Amniotic epithelial cell (primary cell): ENCODE measurements around the gene SPEG.

Experiments used
- DNase-seq: peaks from one replicate; pipeline ENCODE4 v3.0.0-alpha.2; 2010; ENCODE audit warnings: low read depth

Gene SPEG

DNA sequence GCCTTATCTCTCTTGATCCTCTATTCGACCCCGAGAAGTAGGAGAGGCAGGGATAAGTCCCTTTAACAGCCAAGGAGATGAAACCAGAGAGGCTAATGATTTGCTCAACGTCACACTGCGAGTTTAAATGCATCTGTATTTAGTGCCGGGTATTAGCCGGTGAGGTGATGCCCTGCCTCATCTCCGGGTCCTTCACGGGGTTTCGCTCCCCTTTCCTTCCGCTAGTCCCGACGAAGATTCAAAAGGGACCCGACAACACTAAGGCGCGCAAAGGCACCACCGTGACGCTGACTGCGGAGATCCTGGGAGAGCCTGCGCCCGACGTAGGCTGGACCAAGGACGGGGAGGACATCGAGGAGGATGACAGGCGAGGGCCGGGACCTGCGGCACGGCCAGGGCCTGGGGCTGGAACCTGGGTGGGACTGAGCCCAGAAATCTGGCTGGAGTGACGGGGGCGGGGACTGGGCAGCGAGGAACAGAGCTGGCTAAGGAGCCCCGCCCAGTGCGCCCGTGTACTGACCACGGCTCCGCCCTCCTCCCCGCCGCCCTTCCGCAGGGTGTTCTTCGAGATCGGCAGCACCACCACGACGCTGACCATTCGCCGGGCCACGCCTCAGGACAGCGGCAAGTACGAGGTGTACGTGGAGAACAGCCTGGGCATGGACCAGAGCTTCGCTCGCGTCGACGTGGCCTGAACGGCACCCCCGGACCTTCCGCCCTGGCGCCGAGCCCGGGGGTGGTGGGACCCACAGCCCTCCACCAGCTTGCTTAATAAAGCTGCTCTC is 63.0 kb downstream of the SPEG start:
- DNase-seq = peak; percentile 82

DNA sequence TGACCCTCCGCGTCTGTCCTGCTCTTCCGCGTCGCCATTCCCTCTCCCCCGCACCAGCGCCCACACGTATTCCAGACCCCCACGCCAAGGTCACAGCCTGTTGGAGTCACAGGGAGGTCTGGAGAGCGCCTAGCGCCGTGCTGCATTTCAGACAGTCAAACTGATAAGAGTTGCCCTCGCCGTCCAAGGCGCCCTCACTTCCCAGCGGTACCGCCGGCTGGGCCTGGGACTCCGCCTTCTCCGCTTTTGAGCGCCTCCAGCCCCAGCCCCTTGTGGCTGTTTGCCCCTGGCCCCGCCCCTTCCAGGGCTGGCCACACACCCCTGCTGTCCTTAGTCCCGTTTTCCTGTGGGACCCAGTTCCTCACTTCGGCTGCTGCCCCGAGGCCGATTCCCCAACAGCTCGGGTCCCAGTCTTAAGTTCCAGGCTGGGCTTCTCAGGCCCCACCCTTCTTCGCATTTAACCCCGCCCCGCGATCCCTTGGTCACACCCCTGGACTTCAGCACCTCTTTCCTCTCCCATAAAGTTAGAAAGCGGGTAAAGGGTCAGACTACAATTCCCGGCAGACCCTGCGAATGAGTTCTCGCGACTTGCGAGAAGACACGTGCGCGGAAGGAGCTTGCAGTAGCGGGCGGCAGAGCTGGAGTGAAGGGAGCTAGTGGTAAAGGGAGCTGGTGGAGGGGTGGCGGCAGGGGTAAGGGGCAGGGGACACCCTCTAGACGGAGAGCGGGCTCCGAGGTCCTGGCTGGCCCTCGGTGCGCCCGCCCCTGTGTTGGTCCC is 63.8 kb downstream of the SPEG start, which contains the start of gene GMPPA:
Gene GMPPA, plus strand, starts transcription at position 612 of the 778 bp plus-strand sequence. CDS start 1,085 bp downstream, outside the sequence.
- DNase-seq = peak; percentile 99

DNA sequence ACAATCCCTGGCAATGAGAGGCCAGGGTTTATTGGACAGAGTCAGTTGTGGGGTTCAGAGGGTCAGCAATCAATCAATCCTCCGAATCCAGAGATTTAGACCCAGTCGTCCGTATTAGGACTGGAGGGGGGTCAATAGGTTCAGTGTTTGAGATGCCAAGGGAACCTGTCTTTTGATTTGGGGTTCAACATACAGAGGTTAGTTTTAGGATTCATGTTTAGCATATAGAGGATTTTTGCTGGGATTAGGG is 64.3 kb downstream of the SPEG start:
- DNase-seq = no peak

GRCh38 chr2:219499555-219499954 is 64.9 kb downstream of the SPEG start:
- no peak for DNase-seq

GRCh38 chr2:219500135-219500534 is 65.5 kb downstream of the SPEG start:
- peak; percentile 57 for DNase-seq

- no peak for DNase-seq
These were observed 67.2 kb downstream of the SPEG start for GRCh38 chr2:219501849-219502248.

GRCh38 chr2:219502618-219503017 is 68.0 kb downstream of the SPEG start:
- no peak for DNase-seq

GRCh38 chr2:219505585-219505984 is 70.9 kb downstream of the SPEG start:
- DNase-seq = no peak

- no peak for DNase-seq
These were observed 71.6 kb downstream of the SPEG start for GRCh38 chr2:219506153-219506801.

DNA sequence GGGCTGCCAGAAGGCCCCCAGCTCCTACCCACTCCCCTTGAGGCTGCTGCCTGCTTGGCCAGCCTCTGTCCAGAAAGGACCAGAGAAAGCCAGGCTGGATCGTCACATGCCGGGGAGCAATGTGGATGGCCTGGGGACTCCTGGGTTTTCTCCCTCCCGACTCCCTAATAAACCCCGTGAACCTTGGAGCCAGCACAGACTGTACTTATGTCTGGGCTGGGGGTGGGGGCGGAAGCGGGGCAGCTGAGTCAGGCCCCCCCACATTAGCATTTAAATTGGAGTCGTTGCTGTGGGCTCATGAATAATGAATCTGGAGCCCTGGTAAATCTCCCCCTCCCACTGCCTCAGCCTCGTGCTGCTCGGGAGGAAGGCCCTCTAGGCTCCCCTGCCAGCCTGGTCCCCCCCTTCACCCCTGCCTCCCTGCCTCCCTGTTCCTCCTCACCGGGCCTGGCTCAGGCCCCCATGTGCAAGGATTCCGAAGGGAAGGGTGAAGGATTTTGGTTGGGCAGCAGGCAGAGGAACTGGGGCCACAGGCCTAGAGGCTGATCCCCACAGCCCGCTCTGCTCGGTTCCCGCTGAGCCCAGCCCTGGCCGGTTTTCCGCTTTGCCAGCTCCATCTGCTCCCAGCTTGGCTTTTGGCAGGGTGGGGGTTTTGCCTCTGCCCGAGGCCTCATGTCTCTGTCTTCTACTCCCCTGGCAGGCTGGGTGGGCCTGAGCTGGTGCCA is 72.3 kb downstream of the SPEG start:
- no peak for DNase-seq

- DNase-seq = no peak
These were observed 73.2 kb downstream of the SPEG start for GRCh38 chr2:219507581-219508443.

- DNase-seq = no peak
These were observed 73.7 kb downstream of the SPEG start for GRCh38 chr2:219508444-219508734.

GRCh38 chr2:219508971-219509779 is 74.5 kb downstream of the SPEG start:
- DNase-seq = no peak

GRCh38 chr2:219509780-219510511 is 75.3 kb downstream of the SPEG start:
- peak; percentile 66 for DNase-seq

DNA sequence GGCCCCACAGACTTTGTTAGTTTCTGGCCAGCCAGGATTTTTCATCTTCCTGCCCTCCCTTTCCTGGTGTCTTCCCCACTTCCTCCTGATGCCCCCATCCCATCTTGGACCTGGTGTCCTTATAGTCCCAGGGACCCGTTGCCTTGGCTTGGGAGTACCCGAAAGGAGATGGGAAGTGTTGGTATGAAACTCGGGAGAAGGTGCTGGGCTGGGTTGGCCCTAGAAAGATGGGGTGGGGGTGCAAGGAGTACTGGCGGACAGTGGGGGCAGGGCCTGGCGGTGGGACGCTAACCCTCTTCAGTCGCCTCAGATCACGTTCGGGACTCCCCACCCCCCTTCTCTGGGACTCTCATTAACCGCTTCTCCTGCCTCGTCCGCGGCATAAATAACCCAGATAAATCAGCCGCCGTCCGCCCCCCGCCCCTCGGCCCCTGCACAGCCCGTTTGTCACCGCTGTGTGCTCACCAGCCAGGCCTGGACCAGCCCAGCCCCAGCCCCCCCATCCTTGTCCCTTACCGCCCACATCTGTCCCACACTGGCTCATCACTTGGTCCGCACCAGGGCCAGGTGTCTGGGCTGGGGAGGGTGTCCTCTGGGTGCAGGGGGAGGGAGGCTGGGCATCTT is 76.0 kb downstream of the SPEG start:
- DNase-seq = no peak

DNA sequence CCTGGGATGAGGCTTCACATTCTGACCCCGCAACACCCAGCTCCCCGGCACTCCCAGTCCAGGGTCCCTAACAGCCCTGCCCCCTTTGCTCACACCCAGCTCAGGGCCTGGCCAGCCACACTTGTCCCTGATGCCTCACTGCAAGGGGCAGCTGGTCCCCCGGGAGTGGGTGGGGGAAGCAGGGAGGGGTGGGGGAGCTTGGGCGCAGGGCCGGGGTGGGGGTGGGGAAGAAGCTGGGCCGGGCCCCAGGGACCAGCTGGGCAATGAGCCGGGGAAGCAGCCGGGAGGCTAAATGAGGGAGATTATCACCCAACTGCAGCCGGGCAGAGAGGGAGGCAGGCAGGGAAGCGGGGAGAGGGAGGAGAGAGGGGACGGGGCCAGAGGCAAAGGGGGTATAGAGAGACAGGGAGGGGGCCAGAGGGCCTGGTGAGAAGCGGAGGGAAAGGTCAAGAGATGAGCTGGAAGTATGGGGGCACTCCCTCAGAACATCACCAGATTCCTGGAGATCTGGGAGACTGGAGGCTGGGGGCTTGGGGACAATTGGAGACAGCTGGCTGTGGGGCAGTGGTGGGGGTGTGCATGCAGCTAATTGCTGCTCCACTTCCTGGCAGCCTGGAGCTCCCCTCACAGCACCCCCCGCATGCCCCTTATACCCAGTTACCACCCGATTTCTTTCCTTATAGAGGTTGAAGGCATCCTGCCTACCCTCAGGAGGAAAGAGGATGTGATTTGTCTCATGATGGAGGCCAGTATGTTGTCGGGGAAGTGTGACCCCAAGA is 77.1 kb downstream of the SPEG start:
- DNase-seq = no peak

GRCh38 chr2:219512524-219513216 is 78.0 kb downstream of the SPEG start:
- DNase-seq = no peak

GRCh38 chr2:219513787-219514186 is 79.1 kb downstream of the SPEG start:
- no peak for DNase-seq
